HL-60 (cell line): ENCODE measurements around the gene KAT6B.

Source experiments
- CTCF ChIP-seq: IDR thresholded peaks from one replicate; pipeline ENCODE4 v1.5.1; 2011; ENCODE audit warnings: low read length, control low read depth, inconsistent platforms; ENCODE audit not compliant: insufficient read depth
- GABPA ChIP-seq: IDR thresholded peaks from 2 replicates; pipeline ENCODE4 v1.6.1; 2012; ENCODE audit warnings: low read depth
- POLR2AphosphoS5 ChIP-seq: IDR thresholded peaks from 2 replicates; pipeline ENCODE4 v1.6.1; 2012; ENCODE audit warnings: low read depth
- REST ChIP-seq: IDR thresholded peaks from 2 replicates; pipeline ENCODE4 v1.6.1; 2012; ENCODE audit warnings: low read depth; ENCODE audit not compliant: insufficient replicate concordance

- TF ChIP-seq POLR2AphosphoS5, result no peak
- no peak for TF ChIP-seq CTCF
- no peak for TF ChIP-seq REST
- TF ChIP-seq GABPA, result no peak
Measured at GRCh38 chr10:75030371-75030770, 204.0 kb downstream of the KAT6B start.
